ENCODE data around the gene LCMT1.
A peak's percentile ranks its signal among the peaks of the same experiment; 100 is the strongest.

The LCMT1 gene

DNA sequence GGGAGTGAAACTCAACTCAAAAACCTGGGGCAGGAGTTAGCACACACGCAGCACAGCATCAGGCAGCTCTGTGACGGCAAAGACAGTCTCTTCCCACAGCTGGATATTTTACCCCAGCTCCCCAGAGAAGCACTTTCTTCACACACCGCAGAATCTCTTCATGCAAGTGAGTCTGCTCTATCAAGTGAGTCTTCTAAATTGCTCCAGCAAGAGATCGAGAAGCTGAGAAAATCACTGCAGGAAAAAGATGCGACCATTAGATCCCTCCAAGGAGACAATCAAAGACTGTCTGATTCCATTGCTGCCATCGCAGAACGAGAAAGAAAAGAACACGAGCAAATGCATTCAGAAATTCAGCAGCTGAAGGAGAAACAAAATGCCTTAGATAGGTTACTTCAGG lies 16.9 kb upstream of the LCMT1 start:
- Histone ChIP-seq H3K4me1 (ENCODE audit: control insufficient read depth in 1 of 2, insufficient read depth in 2 of 2, low read length in 2 of 2) (peaks cover 0 to 9% of the 10 kb centered on the region in 2 donors), H3K27me3 (ENCODE audit: control insufficient read depth in 1 of 2, insufficient read depth in 2 of 2, low read length in 2 of 2) (peaks cover 0 to 2% of the 10 kb centered on the region in 2 donors)

DNA sequence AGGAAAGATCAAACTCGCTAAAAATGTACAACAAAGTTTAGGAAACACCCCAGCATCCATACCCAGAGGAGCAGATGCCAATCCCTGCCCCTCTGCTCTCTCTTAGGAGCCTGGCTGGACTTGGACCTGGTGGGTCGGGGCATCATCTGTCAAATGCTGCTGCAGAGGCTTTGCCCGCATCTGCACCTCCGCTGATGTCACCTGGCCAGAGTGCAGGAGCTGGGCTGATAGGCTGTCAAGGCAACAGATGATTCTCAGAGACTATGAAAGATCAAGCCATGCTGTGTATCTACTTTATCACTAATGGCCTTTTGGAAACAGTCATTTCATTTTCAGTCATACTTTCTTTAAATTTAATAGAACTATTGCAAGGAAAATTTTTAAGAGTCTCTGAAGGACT lies 15.9 kb upstream of the LCMT1 start:
- no peaks in the 10 kb centered on the region for H3K36me3 ChIP-seq (ENCODE audit: control insufficient read depth in 1 of 2, insufficient read depth in 2 of 2, low read length in 2 of 2)
- peaks cover 0 to 4% of the 10 kb centered on the region in 2 donors for H3K4me1 ChIP-seq (ENCODE audit: control insufficient read depth in 1 of 2, insufficient read depth in 2 of 2, low read length in 2 of 2)
- no peak overlapping the region for H3K27ac ChIP-seq (ENCODE audit: low read depth, low read length)
- no peak overlapping the region for H3K9ac ChIP-seq (ENCODE audit: low read depth in 1 of 2, low read length in 2 of 2)
- H3K9me3 ChIP-seq (ENCODE audit: control insufficient read depth in 1 of 2, low read length in 2 of 2): no peaks in the 10 kb centered on the region
- H3K27me3 ChIP-seq (ENCODE audit: control insufficient read depth in 1 of 2, insufficient read depth in 2 of 2, low read length in 2 of 2): peaks cover 0 to 2% of the 10 kb centered on the region in 2 donors
- H3K4me3 ChIP-seq (ENCODE audit: low read depth in 1 of 2, low read length in 2 of 2): no peak overlapping the region

More for the DNA sequence above, 16.9 kb upstream of the LCMT1 start:
- Histone ChIP-seq H3K36me3 (ENCODE audit: control insufficient read depth in 1 of 2, insufficient read depth in 2 of 2, low read length in 2 of 2) (no peaks in the 10 kb centered on the region), H3K9me3 (ENCODE audit: control insufficient read depth in 1 of 2, low read length in 2 of 2) (no peaks in the 10 kb centered on the region), H3K27ac (ENCODE audit: low read depth, low read length) (no peak overlapping the region), H3K4me3 (ENCODE audit: low read depth in 1 of 2, low read length in 2 of 2) (no peak overlapping the region), H3K9ac (ENCODE audit: low read depth in 1 of 2, low read length in 2 of 2) (no peak overlapping the region)

DNA sequence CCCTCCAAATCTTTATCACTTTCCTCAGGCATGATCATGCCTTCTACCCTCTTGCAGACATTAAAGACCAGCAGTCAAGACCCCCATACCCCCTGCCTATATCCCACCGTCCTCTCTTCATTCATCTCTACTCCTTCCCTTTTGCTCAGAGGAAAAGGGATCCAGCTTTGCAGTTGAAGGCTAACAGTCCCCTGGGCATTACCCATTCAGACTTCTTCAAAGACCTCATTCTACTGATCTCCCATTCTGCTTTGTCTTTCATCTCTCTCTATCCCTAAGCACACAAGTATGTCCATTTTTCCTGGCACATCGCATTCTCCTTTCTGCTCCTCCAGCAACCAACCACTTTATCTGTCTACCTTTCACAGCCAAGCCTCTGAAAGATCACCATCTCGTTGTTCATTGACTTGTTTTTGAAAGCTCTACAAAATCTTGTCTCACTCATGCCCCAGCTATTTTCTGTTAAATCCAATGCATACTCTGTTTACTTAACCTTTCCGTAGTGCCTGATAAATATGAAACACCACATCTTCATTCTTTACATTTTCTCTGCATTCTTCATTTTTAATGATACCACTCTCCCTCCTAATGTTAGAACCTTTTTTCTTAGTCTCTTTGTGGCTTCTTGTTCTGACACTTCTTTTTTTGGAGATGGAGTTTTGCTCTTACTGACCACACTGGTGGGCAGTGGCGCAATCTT lies 14.1 kb upstream of the LCMT1 start:
- Histone ChIP-seq H3K9me3 (ENCODE audit: control insufficient read depth in 1 of 2, low read length in 2 of 2) (no peaks in the 10 kb centered on the region), H3K27me3 (ENCODE audit: control insufficient read depth in 1 of 2, insufficient read depth in 2 of 2, low read length in 2 of 2) (peaks cover 0 to 2% of the 10 kb centered on the region in 2 donors), H3K9ac (ENCODE audit: low read depth in 1 of 2, low read length in 2 of 2) (no peak overlapping the region), H3K36me3 (ENCODE audit: control insufficient read depth in 1 of 2, insufficient read depth in 2 of 2, low read length in 2 of 2) (no peaks in the 10 kb centered on the region), H3K4me1 (ENCODE audit: control insufficient read depth in 1 of 2, insufficient read depth in 2 of 2, low read length in 2 of 2) (peaks cover 0 to 4% of the 10 kb centered on the region in 2 donors), H3K27ac (ENCODE audit: low read depth, low read length) (no peak overlapping the region), H3K4me3 (ENCODE audit: low read depth in 1 of 2, low read length in 2 of 2) (no peak overlapping the region)

DNA sequence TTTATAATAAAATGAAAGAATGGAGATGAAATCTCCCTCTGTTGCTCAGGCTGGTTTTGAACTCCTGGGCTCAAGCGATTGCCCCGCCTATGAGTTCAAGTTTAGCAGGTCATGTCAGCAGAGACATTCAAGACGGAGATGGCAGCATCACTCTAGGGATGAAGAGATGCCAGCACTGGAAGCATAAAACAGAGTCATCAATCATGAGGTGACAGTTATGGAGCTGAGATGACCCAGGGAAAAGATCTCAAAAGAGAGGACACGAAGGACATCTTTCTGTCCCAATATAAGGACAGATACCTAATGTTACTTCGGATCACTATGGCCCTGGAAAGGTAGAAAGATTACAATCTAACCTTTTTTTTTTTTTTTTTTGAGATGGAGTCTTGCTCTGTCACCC lies 11.0 kb upstream of the LCMT1 start:
- no peak overlapping the region for H3K27ac ChIP-seq (ENCODE audit: low read depth, low read length)
- no peaks in the 10 kb centered on the region for H3K4me1 ChIP-seq (ENCODE audit: control insufficient read depth in 1 of 2, insufficient read depth in 2 of 2, low read length in 2 of 2)

DNA sequence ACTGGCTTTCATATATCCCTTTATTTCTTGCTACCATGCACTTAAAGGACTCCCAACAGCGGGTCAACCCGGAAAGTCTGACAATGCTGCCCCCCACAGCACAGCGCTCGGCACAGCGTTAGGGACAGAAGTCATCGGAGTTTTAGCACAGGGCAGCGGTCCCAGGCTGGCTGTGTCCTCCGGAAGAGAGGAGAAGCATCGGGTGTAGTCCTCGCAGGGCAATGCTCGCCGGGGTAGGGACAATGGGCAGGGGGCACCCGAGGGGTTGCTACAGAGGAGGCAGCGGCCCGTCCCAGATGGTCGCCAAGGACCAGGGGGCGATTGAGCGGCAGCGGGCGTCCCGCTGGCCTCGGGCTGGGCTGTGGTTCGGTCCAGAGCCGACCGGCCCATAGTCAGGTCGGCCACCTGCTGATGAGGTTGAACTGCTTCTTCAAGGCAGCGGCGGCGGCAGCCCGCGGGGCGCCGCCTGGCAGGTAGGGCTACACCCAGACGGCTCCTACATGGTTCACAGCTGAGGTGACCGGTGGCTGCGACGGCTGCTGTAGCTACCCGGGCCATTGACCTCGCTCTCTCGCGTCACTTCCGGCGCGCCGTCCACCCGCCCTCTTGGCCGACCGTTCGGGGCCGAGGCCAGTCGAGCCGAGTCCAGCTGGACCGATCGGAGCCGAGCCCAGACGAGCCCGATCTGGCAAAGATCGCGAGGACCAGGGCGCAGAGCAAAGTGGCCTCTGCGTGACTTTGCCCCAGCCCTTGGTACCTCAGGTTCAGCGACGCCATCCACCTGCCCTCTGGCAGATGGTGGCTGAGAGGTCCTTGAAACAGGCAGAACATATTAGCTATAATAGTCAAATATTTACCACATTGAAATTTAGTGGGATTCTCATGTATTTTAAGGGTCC lies 4.7 kb upstream of the LCMT1 start:
- Histone ChIP-seq H3K9me3 (ENCODE audit: control insufficient read depth in 1 of 2, low read length in 2 of 2) (no peaks in the 10 kb centered on the region), H3K36me3 (ENCODE audit: control insufficient read depth in 1 of 2, insufficient read depth in 2 of 2, low read length in 2 of 2) (no peaks in the 10 kb centered on the region), H3K4me3 (ENCODE audit: low read depth in 1 of 2, low read length in 2 of 2) (peak overlapping the region; percentile 86 to 96), H3K27me3 (ENCODE audit: control insufficient read depth in 1 of 2, insufficient read depth in 2 of 2, low read length in 2 of 2) (no peaks in the 10 kb centered on the region), H3K9ac (ENCODE audit: low read depth in 1 of 2, low read length in 2 of 2) (peak overlapping the region; percentile 86 to 91), H3K4me1 (ENCODE audit: control insufficient read depth in 1 of 2, insufficient read depth in 2 of 2, low read length in 2 of 2) (peaks cover 26 to 36% of the 10 kb centered on the region in 2 donors), H3K27ac (ENCODE audit: low read depth, low read length) (peak overlapping the region; percentile 62)

More for the DNA sequence above, 11.0 kb upstream of the LCMT1 start:
- Histone ChIP-seq H3K4me3 (ENCODE audit: low read depth in 1 of 2, low read length in 2 of 2) (no peak overlapping the region), H3K36me3 (ENCODE audit: control insufficient read depth in 1 of 2, insufficient read depth in 2 of 2, low read length in 2 of 2) (no peaks in the 10 kb centered on the region), H3K9ac (ENCODE audit: low read depth in 1 of 2, low read length in 2 of 2) (no peak overlapping the region), H3K27me3 (ENCODE audit: control insufficient read depth in 1 of 2, insufficient read depth in 2 of 2, low read length in 2 of 2) (peaks cover 0 to 2% of the 10 kb centered on the region in 2 donors), H3K9me3 (ENCODE audit: control insufficient read depth in 1 of 2, low read length in 2 of 2) (no peaks in the 10 kb centered on the region)

DNA sequence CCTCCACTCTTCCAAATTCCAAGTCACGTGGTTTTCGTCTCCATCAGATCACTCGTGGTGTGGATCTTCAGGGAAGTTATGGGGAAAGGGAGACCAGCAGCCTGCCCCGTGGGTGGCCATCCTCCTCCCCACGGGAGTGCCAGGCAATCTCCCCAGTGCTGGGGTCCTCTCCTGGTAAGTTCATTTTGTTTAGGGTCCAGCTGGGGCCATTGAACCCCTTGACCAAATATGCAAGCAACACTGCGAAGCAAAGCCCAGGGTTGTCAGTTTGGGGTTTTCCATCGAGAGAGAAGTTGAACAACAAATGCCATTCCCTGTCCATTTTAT lies 4.1 kb upstream of the LCMT1 start:
- peak overlapping the region; percentile 86 to 96 for H3K4me3 ChIP-seq (ENCODE audit: low read depth in 1 of 2, low read length in 2 of 2)
- no peaks in the 10 kb centered on the region for H3K27me3 ChIP-seq (ENCODE audit: control insufficient read depth in 1 of 2, insufficient read depth in 2 of 2, low read length in 2 of 2)
- peak overlapping the region; percentile 86 to 91 for H3K9ac ChIP-seq (ENCODE audit: low read depth in 1 of 2, low read length in 2 of 2)
- no peak overlapping the region for H3K27ac ChIP-seq (ENCODE audit: low read depth, low read length)
- no peaks in the 10 kb centered on the region for H3K9me3 ChIP-seq (ENCODE audit: control insufficient read depth in 1 of 2, low read length in 2 of 2)
- peaks cover 30 to 41% of the 10 kb centered on the region in 2 donors for H3K4me1 ChIP-seq (ENCODE audit: control insufficient read depth in 1 of 2, insufficient read depth in 2 of 2, low read length in 2 of 2)
- no peaks in the 10 kb centered on the region for H3K36me3 ChIP-seq (ENCODE audit: control insufficient read depth in 1 of 2, insufficient read depth in 2 of 2, low read length in 2 of 2)

DNA sequence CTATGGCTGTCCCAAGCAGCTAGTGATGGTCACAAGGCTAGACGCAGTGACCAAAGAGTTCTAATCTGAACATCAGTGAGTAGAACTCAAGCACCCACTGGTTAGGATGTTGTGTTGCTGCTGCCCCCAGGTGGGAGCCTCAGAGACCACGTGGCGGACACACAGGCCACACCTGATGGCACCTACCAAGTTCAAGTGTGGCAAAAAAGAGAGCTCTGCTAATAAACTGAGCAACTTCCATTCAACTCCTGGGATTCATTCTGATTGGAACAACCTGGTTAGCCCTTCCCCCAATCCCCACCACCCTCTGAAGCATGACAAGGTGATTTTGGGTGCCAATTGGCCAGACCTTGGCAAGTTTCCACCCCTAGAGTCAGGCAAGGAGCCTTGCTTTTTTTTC lies 3.5 kb upstream of the LCMT1 start:
- no peaks in the 10 kb centered on the region for H3K27me3 ChIP-seq (ENCODE audit: control insufficient read depth in 1 of 2, insufficient read depth in 2 of 2, low read length in 2 of 2)
- no peaks in the 10 kb centered on the region for H3K36me3 ChIP-seq (ENCODE audit: control insufficient read depth in 1 of 2, insufficient read depth in 2 of 2, low read length in 2 of 2)
- H3K9ac ChIP-seq (ENCODE audit: low read depth in 1 of 2, low read length in 2 of 2): no peak overlapping the region
- H3K27ac ChIP-seq (ENCODE audit: low read depth, low read length): no peak overlapping the region
- no peaks in the 10 kb centered on the region for H3K9me3 ChIP-seq (ENCODE audit: control insufficient read depth in 1 of 2, low read length in 2 of 2)
- no peak overlapping the region for H3K4me3 ChIP-seq (ENCODE audit: low read depth in 1 of 2, low read length in 2 of 2)
- H3K4me1 ChIP-seq (ENCODE audit: control insufficient read depth in 1 of 2, insufficient read depth in 2 of 2, low read length in 2 of 2): peaks cover 32 to 44% of the 10 kb centered on the region in 2 donors

DNA sequence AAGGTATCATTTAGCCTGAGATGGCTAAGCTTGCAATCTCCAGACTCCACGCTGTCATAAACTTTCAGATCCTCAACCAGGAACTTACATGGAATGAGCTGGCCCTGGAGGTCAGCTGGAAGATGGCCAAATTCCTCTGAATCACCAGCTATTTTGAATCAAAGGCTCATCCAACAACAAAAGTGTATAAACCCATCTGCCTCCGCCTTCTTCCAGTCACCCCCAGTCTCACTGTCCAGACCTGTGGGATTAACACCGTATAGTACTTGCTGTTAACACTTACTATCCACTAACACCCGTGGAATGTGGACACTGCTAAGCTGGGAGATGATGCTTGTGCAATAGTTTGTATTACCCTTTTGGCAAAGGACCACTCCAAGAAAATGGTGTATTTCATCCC lies 1.9 kb upstream of the LCMT1 start:
- no peak overlapping the region for H3K27ac ChIP-seq (ENCODE audit: low read depth, low read length)
- no peak overlapping the region for H3K4me3 ChIP-seq (ENCODE audit: low read depth in 1 of 2, low read length in 2 of 2)
- no peak overlapping the region for H3K9ac ChIP-seq (ENCODE audit: low read depth in 1 of 2, low read length in 2 of 2)

DNA sequence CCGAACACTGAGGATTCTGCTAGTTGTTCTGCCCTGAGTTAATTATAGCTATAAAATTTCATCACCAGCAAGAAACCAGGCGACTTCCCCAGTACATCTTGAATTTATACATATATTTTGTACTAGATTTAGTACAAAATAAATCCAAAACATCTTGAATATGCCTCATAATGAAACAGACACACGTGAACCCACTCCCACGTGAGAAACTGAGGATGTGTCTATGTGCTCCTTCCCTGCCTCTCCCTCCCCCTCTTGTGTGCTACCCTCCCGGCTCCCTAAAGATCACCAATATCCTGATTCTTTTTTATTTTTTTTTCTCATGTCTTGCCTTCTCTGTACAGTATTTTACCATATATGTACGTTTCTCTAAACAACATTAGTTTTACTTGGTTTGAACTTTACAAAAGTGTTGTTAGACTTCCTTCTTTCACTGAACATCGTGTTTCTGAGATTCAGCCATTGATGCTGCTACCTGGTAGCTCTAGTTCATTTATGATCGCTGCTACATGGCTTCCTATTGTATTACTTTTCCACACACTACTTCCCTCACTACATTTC lies 1.1 kb upstream of the LCMT1 start:
- H3K9ac ChIP-seq (ENCODE audit: low read depth in 1 of 2, low read length in 2 of 2): peak overlapping the region in 1 of 2 donors; percentile 65
- H3K9me3 ChIP-seq (ENCODE audit: control insufficient read depth in 1 of 2, low read length in 2 of 2): no peaks in the 10 kb centered on the region
- H3K27ac ChIP-seq (ENCODE audit: low read depth, low read length): no peak overlapping the region
- H3K27me3 ChIP-seq (ENCODE audit: control insufficient read depth in 1 of 2, insufficient read depth in 2 of 2, low read length in 2 of 2): no peaks in the 10 kb centered on the region
- H3K4me1 ChIP-seq (ENCODE audit: control insufficient read depth in 1 of 2, insufficient read depth in 2 of 2, low read length in 2 of 2): peaks cover 32 to 44% of the 10 kb centered on the region in 2 donors
- peaks cover 0 to 10% of the 10 kb centered on the region in 2 donors for H3K36me3 ChIP-seq (ENCODE audit: control insufficient read depth in 1 of 2, insufficient read depth in 2 of 2, low read length in 2 of 2)
- peak overlapping the region; percentile 9 to 64 for H3K4me3 ChIP-seq (ENCODE audit: low read depth in 1 of 2, low read length in 2 of 2)

More for the DNA sequence above, 1.9 kb upstream of the LCMT1 start:
- Histone ChIP-seq H3K4me1 (ENCODE audit: control insufficient read depth in 1 of 2, insufficient read depth in 2 of 2, low read length in 2 of 2) (peaks cover 32 to 44% of the 10 kb centered on the region in 2 donors), H3K36me3 (ENCODE audit: control insufficient read depth in 1 of 2, insufficient read depth in 2 of 2, low read length in 2 of 2) (peaks cover 0 to 6% of the 10 kb centered on the region in 2 donors), H3K27me3 (ENCODE audit: control insufficient read depth in 1 of 2, insufficient read depth in 2 of 2, low read length in 2 of 2) (no peaks in the 10 kb centered on the region), H3K9me3 (ENCODE audit: control insufficient read depth in 1 of 2, low read length in 2 of 2) (no peaks in the 10 kb centered on the region)

DNA sequence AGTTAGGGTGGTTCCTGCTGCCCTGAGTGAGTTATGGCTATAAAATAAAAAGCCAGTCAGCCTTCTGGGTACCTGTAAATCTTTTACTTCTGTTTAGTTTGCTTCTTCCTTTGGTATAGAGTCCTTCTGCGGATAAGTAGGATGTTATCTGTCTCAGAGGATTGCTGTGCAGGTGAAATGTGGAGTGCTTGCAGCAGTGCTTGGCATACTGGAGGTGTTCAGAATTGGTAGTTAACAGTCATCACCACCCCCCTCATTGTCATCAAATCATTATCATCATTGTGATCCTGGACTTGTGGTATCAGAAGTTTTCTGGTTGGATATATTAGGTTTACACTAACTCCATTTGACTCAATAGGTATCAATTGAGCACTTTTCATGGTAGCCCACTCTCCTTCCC lies 2.6 kb downstream of the LCMT1 start:
- Histone ChIP-seq H3K36me3 (ENCODE audit: control insufficient read depth in 1 of 2, insufficient read depth in 2 of 2, low read length in 2 of 2) (peaks cover 0 to 13% of the 10 kb centered on the region in 2 donors), H3K27me3 (ENCODE audit: control insufficient read depth in 1 of 2, insufficient read depth in 2 of 2, low read length in 2 of 2) (no peaks in the 10 kb centered on the region), H3K27ac (ENCODE audit: low read depth, low read length) (no peak overlapping the region), H3K4me1 (ENCODE audit: control insufficient read depth in 1 of 2, insufficient read depth in 2 of 2, low read length in 2 of 2) (peaks cover 21 to 29% of the 10 kb centered on the region in 2 donors), H3K9ac (ENCODE audit: low read depth in 1 of 2, low read length in 2 of 2) (no peak overlapping the region), H3K4me3 (ENCODE audit: low read depth in 1 of 2, low read length in 2 of 2) (no peak overlapping the region), H3K9me3 (ENCODE audit: control insufficient read depth in 1 of 2, low read length in 2 of 2) (no peaks in the 10 kb centered on the region)
